ENCODE measurements around the gene RALA. TPM values are rescaled to one million over a fixed set of nuclear protein-coding genes. Genes with fewer than 3 reads are reported as not detected.

Gene RALA
- total RNA-seq, 1 experiment from 2014 or later, result 41.7 TPM

DNA sequence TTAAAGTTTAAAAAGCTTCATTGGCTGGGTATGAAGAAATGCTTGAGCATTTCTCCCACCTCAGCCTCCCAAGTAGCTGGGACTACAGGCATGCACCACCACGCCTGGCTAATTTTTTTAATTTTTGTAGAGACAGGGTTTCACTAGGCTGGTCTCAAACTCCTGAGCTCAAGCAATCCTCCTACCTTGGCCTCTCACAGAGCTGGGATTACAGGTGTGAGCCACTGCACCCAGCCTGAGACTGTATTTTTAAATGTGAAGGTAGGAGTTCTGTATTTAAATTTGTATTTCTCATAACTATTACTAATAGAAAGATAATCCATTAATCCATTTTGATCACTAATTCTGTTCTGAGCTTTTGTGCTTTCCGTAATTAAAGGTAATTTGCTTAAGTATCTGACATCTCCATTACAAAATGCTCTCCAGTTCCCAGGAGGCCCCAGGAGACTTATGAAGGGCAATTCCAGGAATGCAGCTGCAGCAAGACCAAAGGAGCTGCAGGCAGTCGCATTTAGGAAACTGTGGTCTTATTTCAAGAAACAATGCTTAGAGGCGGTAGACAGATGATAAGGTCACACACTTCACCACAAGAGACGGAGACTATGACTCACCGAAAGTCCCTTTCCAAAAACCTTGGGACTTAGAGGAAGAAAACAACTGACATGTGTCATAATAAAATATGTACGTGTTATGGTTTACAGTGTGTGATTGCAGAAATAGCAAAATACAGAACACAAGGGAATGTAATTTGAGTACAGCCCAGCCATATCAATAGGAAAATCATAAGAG, 33.9 kb upstream of the RALA start:
- Mint-ChIP-seq H3K4me3 (ENCODE audit: unreplicated experiment) (no peak overlapping the region), H3K4me1 (ENCODE audit: low read depth, unreplicated experiment) (no peaks in the 10 kb centered on the region), H3K27me3 (ENCODE audit: insufficient read depth, unreplicated experiment) (peaks cover 4% of the 10 kb centered on the region), H3K36me3 (ENCODE audit: insufficient read depth, unreplicated experiment) (no peaks in the 10 kb centered on the region), H3K9me3 (ENCODE audit: unreplicated experiment) (no peaks in the 10 kb centered on the region), H3K27ac (ENCODE audit: unreplicated experiment) (no peak overlapping the region)
- ChIA-PET CTCF (interaction anchor here (1.0 kb wide), 1 partner anchor 9 kb away, joined by 4 read pairs; no protein-coding TSS in a partner anchor), POLR2A (no interaction called here)
- H3K36me3 ChIP-seq (ENCODE audit: control insufficient read depth, insufficient read depth, low read length), result no peaks in the 10 kb centered on the region
- BruUV-seq (replicated peaks), result no TSS peak
- intact Hi-C loops (cut with micrococcal nuclease; ENCODE audit: unreplicated experiment), result loop anchor here (10.0 kb wide), 1 partner anchor 465 kb away; no protein-coding TSS in a partner anchor
- H3K4me3 ChIP-seq (ENCODE audit: low read depth, low read length), result no peak overlapping the region
- no peak for DNase-seq
- H3K27me3 ChIP-seq (replicated peaks; ENCODE audit: control insufficient read depth, insufficient read depth, low read length), result no peaks in the 10 kb centered on the region
- H3K4me1 ChIP-seq, result no peaks in the 10 kb centered on the region
- TF ChIP-seq, protein P1, sequence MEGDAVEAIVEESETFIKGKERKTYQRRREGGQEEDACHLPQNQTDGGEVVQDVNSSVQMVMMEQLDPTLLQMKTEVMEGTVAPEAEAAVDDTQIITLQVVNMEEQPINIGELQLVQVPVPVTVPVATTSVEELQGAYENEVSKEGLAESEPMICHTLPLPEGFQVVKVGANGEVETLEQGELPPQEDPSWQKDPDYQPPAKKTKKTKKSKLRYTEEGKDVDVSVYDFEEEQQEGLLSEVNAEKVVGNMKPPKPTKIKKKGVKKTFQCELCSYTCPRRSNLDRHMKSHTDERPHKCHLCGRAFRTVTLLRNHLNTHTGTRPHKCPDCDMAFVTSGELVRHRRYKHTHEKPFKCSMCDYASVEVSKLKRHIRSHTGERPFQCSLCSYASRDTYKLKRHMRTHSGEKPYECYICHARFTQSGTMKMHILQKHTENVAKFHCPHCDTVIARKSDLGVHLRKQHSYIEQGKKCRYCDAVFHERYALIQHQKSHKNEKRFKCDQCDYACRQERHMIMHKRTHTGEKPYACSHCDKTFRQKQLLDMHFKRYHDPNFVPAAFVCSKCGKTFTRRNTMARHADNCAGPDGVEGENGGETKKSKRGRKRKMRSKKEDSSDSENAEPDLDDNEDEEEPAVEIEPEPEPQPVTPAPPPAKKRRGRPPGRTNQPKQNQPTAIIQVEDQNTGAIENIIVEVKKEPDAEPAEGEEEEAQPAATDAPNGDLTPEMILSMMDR (IDR thresholded peaks at IDR 0.05; ENCODE audit: insufficient read depth in 1 of 2, low read depth in 1 of 2, low read length in 1 of 2, severe bottlenecking in 1 of 2, unreplicated experiment in 1 of 2), result no peak
- H3K9me3 ChIP-seq, result no peaks in the 10 kb centered on the region

DNA sequence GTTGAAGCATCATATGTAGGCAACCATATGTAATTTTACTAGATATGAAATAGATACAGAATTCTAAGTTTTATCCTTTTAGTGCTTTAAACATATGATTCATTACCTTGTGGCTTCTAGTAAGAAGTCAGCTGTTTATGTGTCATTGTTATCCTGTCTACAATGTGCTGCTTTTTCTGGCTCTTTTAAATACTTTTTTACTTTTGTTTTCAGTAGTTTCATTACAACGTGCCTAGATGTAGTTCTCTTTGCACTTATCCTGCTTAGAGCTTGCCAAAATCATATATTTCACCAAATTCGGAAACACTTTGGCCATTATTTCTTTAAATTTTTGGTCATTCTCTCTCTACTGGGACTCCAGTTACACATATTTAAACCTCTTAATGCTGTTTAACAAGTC, 30.8 kb upstream of the RALA start:
- ChIA-PET POLR2A (no interaction called here), CTCF (interaction anchor here (0.6 to 1.2 kb wide), 2 partner anchors 12 to 156 kb away, joined by 3 read pairs; no protein-coding TSS in a partner anchor)
- Histone ChIP-seq H3K4me3 (ENCODE audit: low read depth, low read length) (no peak overlapping the region), H3K27me3 (replicated peaks; ENCODE audit: control insufficient read depth, insufficient read depth, low read length) (no peaks in the 10 kb centered on the region), H3K4me1 (no peaks in the 10 kb centered on the region), H3K36me3 (ENCODE audit: control insufficient read depth, insufficient read depth, low read length) (no peaks in the 10 kb centered on the region), H3K9me3 (peaks cover 6% of the 10 kb centered on the region; the same call in 1 of the 2 replicates)
- Mint-ChIP-seq H3K36me3 (ENCODE audit: insufficient read depth, unreplicated experiment) (no peaks in the 10 kb centered on the region), H3K4me1 (ENCODE audit: low read depth, unreplicated experiment) (no peaks in the 10 kb centered on the region), H3K27ac (ENCODE audit: unreplicated experiment) (no peak overlapping the region), H3K4me3 (ENCODE audit: unreplicated experiment) (no peak overlapping the region), H3K27me3 (ENCODE audit: insufficient read depth, unreplicated experiment) (peaks cover 7% of the 10 kb centered on the region), H3K9me3 (ENCODE audit: unreplicated experiment) (no peaks in the 10 kb centered on the region)
- intact Hi-C loops (cut with micrococcal nuclease; ENCODE audit: unreplicated experiment), result no loop called here
- BruUV-seq (replicated peaks), result no TSS peak
- TF ChIP-seq, protein P1 (IDR thresholded peaks at IDR 0.05; ENCODE audit: insufficient read depth in 1 of 2, low read depth in 1 of 2, low read length in 1 of 2, severe bottlenecking in 1 of 2, unreplicated experiment in 1 of 2), result no peak
- no peak for DNase-seq

- Mint-ChIP-seq H3K36me3 (ENCODE audit: insufficient read depth, unreplicated experiment) (no peaks in the 10 kb centered on the region), H3K27me3 (ENCODE audit: insufficient read depth, unreplicated experiment) (peaks cover 7% of the 10 kb centered on the region), H3K4me1 (ENCODE audit: low read depth, unreplicated experiment) (no peaks in the 10 kb centered on the region), H3K9me3 (ENCODE audit: unreplicated experiment) (no peaks in the 10 kb centered on the region), H3K27ac (ENCODE audit: unreplicated experiment) (no peak overlapping the region), H3K4me3 (ENCODE audit: unreplicated experiment) (no peak overlapping the region)
- ChIA-PET POLR2A (no interaction called here), CTCF (no interaction called here)
- no TSS peak for BruUV-seq (replicated peaks)
- no peak overlapping the region for H3K4me3 ChIP-seq (ENCODE audit: low read depth, low read length)
- no peaks in the 10 kb centered on the region for H3K27me3 ChIP-seq (replicated peaks; ENCODE audit: control insufficient read depth, insufficient read depth, low read length)
- intact Hi-C loops (cut with micrococcal nuclease; ENCODE audit: unreplicated experiment), result no loop called here
- TF ChIP-seq, protein P1 (IDR thresholded peaks at IDR 0.05; ENCODE audit: insufficient read depth in 1 of 2, low read depth in 1 of 2, low read length in 1 of 2, severe bottlenecking in 1 of 2, unreplicated experiment in 1 of 2), result no peak
- DNase-seq, result no peak
- peaks cover 6% of the 10 kb centered on the region; the same call in 1 of the 2 replicates for H3K9me3 ChIP-seq
- no peaks in the 10 kb centered on the region for H3K36me3 ChIP-seq (ENCODE audit: control insufficient read depth, insufficient read depth, low read length)
- no peaks in the 10 kb centered on the region for H3K4me1 ChIP-seq
Measured at GRCh38 chr7:39594988-39595620, 28.3 kb upstream of the RALA start.

Measured in Caco-2 (cell line).